ENCODE results near the gene CTNNA2.

Gene CTNNA2

DNA sequence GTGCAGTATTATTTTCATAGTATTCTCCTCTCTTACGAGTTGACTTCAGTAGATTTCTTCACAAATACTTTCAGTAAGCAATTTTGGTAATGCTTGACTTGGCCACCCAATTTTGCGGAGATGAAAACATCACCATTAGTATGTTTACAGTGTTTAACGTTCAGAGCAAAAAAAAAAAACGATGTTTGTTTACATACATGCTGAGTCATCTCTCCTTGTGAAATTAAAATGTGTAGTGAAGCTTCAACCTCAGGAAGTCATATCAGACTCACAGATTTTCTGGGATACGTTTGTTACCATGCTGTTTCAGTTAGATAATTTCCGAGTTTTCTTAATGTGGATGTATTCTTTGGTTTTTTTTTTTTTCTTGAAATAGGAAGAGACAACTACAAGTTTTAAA is 100.1 kb downstream of the CTNNA2 start:
- no peak for DNase-seq (ENCODE audit: low read depth)

- DNase-seq (ENCODE audit: low read depth), result no peak
These were observed 106.6 kb downstream of the CTNNA2 start for GRCh38 chr2:79619442-79619841.

GRCh38 chr2:79619976-79620375 is 107.1 kb downstream of the CTNNA2 start:
- DNase-seq (ENCODE audit: low read depth), result no peak

DNA sequence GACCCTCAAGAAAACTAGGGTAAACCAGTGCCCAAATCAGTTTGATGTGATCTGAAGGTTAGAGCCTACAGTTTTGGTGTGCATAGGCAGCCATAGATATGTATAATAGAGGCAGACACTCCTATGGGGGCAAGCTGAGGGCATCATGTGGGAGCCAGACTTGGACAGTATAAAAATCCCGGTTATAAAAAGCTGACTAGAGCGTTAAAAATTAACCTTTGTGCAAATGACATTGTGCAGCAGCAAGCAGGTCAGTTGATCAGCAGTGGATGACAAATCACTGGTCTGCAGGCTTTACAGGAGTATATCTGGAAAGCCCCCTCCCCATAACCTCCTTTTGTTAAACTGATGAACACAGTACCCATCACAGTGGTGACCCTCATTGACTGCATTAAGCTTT is 107.8 kb downstream of the CTNNA2 start:
- DNase-seq (ENCODE audit: low read depth), result no peak

DNA sequence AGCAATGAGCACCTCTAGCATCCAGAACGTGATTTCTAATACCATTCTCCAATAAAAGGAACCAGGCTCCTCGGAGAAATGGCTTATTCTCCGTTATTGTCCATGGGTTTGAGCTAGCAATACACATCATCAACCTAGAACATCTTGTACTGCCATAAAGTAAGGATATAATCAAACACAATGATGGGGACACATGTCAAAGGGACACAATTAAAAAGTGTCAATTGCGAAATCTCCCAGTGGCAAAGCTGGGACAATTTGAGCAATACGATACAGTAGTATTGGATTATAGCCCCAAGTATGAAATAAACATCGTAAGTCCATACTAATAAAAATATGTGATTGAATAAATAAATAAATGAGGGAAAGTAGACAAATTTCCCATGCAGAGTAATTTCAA is 108.4 kb downstream of the CTNNA2 start:
- DNase-seq (ENCODE audit: low read depth), result no peak

- no peak for DNase-seq (ENCODE audit: low read depth)
These were observed 108.9 kb downstream of the CTNNA2 start for GRCh38 chr2:79621755-79622154.

DNA sequence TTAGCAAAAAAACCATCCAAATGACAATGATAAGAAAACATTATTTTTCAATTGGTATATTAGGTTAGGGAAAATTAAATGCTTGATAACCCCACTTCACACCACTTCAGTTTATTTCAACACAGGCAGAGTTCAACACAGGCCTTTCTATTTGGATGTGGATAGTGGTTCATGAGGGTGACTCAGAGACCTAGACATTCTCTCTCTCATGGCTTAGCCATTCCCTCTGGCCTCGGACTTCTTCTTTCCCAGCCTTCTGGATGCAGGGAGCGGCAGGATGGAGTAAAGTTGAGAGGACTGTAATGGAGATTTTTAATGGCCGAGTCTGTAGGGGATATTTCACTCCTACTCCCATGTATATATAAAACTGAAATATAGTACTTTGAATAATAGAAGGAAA is 109.7 kb downstream of the CTNNA2 start:
- DNase-seq (ENCODE audit: low read depth), result no peak

DNA sequence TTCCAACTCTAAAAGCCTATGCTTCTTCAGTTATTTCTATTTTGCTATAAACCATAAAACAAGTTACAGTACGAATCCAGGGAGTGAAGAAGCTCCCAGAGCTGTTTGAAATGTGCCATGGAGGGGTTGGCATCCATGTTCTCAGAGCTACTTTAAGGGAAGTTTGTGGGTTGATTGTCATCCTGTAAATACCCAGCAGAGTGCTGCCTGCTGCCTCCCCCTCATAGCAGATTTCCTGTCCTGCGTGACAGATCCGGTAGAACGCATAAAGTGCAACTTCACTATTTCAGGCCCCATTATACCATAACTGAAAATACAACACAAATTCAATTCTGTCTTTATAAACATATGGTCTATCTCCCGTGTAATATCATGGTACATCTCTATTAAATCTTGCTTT is 114.4 kb downstream of the CTNNA2 start:
- no peak for DNase-seq (ENCODE audit: low read depth)

DNA sequence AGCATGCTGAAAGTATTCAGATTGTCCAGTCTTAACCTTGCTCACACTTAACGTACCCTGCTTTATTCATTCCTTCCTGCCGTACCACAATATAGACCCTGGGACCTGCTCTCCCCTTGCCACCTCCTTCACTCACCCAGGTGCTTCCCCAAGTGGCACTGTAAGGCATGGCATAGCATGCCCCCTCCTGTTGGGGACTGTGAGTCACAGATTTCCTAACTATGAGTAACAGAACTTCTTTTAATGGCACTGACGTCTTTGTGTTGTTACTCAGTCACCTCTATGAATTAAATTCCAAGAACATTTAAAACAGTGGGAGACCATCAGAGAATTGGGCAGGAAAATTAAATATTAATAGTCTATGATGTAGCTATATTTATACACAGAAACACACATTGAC is 117.2 kb downstream of the CTNNA2 start:
- DNase-seq (ENCODE audit: low read depth), result no peak

DNA sequence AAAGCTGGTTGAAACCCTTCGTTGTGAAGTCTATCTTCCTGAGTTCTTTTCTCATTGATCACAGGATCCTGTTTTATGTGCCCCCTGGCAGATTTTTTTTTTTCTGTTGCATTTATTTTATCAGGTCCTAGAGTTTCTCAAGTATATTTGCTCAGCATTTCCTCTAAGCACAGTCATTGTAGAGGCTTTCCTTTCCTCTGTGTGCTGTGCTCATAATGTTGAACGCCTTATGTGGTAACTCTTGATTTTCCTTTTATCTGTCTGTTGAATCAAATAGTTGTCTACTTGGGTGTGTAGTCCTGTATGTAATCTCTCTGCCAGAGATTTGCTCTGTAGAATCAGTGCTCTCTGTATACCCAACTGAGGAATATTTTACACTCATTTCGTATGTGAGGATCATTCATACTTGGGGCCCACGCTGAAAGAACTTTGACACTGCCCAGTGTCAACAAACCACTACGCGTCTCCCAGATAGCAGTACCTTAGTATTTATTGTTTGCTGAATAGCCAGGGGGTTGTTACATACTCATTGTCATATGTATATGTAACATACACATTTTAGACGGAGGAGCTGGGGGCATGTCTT is 118.2 kb downstream of the CTNNA2 start:
- no peak for DNase-seq (ENCODE audit: low read depth)

- DNase-seq (ENCODE audit: low read depth), result no peak
These were observed 125.6 kb downstream of the CTNNA2 start for GRCh38 chr2:79638410-79638809.

DNA sequence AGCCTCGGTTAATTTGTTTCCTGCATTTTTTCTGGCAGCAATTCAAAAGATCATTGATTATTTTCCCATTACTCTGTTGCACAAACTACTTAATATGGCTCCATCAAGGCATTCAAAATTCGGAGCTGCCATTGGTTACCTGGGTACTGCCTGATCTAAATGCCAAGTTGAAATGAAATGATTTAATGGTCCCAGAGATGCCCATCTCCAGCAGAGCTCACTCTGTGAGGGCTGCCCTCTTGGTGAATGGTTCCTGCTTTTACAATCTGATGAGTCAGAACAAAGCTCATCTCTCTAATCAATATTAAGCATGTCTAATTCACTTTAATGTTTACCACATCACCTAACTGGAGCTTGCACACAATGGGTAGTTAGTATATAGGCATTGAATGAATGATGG is 126.1 kb downstream of the CTNNA2 start:
- no peak for DNase-seq (ENCODE audit: low read depth)

DNA sequence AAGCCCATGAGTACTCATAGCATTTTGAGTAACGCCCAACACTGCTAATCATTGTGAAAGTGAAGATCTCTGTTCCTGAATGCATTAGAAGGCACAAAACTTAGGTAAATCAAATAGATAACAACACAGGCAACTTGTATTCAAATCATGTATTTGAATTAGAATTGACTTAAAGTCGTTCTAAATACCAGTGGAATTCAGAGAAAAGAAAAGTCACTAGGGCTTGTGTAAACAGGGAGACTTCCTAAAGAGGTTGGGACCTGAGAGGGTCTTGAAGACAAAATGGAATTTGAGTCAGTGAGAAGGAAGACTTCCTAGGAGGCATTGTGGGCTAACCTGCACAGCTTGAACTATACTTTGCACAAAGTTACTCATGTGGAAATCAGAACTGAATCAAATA is 127.2 kb downstream of the CTNNA2 start:
- DNase-seq (ENCODE audit: low read depth), result no peak

DNA sequence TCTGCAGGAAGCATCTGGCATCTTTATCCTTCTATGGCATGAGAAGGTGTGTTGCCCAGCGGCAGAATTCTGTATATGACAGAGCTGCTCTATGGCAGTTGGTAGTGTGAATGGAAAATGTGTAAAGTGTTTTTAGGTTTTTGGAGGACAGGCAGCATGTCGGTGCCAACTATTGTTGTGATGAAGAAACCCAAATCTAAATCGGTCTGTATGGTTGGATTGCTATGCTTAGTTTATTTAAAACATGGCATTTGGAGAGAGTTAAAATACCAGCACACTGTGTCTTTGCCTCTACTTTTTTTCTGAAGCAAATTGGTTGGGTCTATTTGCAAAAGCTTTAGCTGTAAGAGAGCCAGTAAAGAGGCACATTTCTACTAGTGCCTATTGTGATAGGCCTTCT is 136.7 kb downstream of the CTNNA2 start:
- no peak for DNase-seq (ENCODE audit: low read depth)

- peak; percentile 7 for DNase-seq (ENCODE audit: low read depth)
These were observed 147.7 kb downstream of the CTNNA2 start for GRCh38 chr2:79660557-79660956.

GRCh38 chr2:79665091-79665490 is 152.2 kb downstream of the CTNNA2 start:
- no peak for DNase-seq (ENCODE audit: low read depth)

DNA sequence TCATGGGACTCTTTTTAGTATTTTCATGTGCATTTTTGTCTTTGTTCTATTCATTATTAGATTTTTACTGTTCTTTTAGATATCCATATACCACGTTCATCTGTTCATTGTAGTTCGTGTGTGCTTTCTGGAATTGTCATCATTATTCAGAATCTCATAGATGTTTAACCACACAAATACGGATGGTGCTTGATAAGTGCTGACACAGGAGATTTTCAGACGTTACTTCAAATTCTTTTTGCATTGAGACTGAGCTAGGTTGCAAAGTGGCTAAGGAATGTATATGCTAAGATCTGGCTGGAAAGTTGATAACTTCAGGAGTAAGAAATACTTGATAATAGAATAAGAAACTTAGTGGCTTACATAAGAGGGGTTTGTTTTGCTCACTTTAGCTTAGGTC is 153.6 kb downstream of the CTNNA2 start:
- DNase-seq (ENCODE audit: low read depth), result no peak

DNA sequence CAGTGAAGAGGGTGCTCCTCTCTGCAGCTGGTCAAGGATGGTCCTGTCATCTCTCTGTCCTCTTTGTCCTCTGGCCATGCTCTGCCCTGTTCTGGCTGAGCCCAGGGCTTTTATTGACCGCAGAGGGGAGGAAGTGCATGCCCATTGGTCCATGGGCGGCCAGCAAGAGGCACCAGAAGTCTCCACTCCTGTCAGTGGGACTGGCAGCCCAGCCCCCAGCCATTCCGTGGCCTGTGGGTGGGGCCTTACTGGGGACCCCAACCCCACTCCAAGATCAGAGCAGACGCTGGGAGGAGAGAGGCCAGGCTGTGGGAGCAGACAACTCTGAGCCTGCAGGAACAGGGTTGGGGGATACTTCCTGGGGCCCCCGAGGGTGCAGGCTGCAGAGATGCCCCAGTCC is 156.9 kb downstream of the CTNNA2 start:
- DNase-seq (ENCODE audit: low read depth), result no peak

DNA sequence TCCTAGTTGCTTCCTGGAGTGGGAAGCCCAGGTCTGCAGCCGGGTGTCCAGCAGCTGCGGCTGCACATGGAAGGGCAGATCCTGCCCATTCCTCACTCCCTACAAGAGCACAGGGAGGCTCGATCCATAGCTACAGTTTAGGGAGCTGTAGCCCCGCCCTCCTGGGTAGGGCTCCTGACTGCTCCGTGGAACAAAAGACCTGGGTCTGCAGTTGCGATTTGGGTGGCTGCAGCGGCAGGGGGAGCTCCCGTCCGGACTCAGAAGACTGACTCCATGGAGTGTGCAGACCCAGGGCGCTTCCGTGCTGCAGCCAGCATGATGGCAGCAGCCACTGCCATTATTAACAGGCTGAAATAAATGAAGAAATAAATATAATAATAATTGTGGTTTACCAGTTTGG is 157.3 kb downstream of the CTNNA2 start:
- no peak for DNase-seq (ENCODE audit: low read depth)

GRCh38 chr2:79686884-79687283 is 174.0 kb downstream of the CTNNA2 start:
- no peak for DNase-seq (ENCODE audit: low read depth)

DNA sequence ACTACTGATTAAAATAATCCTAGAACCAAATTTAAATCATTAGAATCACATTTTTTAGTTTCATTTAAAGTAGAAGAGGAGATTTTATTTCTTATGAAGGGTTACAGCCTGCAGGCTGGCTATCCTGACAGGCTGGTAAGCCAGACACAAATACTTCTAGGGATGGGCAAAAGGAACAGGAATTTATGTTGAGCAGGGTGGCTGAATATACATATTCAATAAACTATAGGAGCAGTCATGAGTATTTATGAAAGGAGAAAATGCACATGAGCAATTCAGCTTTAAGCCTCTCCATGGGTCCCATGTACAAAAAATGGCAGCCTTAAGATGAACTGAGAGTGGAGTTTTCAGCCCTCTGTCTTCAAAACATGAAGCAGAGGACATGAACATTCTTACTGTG is 182.4 kb downstream of the CTNNA2 start:
- DNase-seq (ENCODE audit: low read depth), result no peak

GRCh38 chr2:79697200-79697599 is 184.3 kb downstream of the CTNNA2 start:
- DNase-seq (ENCODE audit: low read depth), result no peak

GRCh38 chr2:79700651-79701050 is 187.8 kb downstream of the CTNNA2 start:
- no peak for DNase-seq (ENCODE audit: low read depth)

DNA sequence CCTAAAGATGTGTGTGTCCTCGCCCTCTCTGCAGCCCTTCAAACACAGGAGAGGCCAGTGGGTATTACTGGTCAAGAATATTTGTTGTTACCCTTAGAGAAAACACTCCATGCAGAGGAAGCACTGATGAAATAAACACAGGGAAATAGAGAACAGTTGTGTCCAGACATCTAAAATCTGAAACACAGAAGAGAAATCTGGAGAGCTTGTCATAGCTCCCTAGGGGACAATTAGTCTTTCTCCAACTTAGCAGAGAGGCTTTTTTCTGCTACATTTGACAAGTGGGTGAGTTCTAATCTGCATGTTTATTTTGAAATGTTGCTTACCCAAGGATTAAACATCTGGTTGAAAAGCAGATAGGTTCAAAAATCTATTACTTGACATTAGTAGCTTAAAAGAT is 190.1 kb downstream of the CTNNA2 start:
- DNase-seq (ENCODE audit: low read depth), result no peak

GRCh38 chr2:79711098-79711497 is 198.2 kb downstream of the CTNNA2 start:
- DNase-seq (ENCODE audit: low read depth), result no peak
